H9 (cell line): ENCODE measurements around the gene KIF3B. TPM values are rescaled to one million over a fixed set of nuclear protein-coding genes. Genes with fewer than 3 reads are reported as not detected.

Experiments used
- DNase-seq: peaks from one replicate; pipeline ENCODE4 v3.0.0-alpha.2; 2017
- H2AFZ ChIP-seq: one replicate; pipeline ENCODE4 v1.6.1; 2013; ENCODE audit warnings: mild to moderate bottlenecking, low read length, control low read depth, moderate library complexity
- H2AK5ac ChIP-seq: 2 replicates; pipeline ENCODE4 v1.6.1; 2013; ENCODE audit warnings: low read length, control low read depth, mixed read lengths; ENCODE audit not compliant: insufficient read length
- H2BK120ac ChIP-seq: one replicate; pipeline ENCODE4 v1.6.1; 2013; ENCODE audit warnings: low read depth, mild to moderate bottlenecking, low read length, control low read depth, inconsistent platforms; ENCODE audit not compliant: poor library complexity, severe bottlenecking
- H2BK12ac ChIP-seq: 2 replicates; pipeline ENCODE4 v1.6.1; 2013; ENCODE audit warnings: low read length, control low read depth, mixed read lengths, low read depth; ENCODE audit not compliant: insufficient read length
- H2BK15ac ChIP-seq: 2 replicates; pipeline ENCODE4 v1.6.1; 2013; ENCODE audit warnings: low read depth, low read length, control low read depth
- H2BK20ac ChIP-seq: one replicate; pipeline ENCODE4 v1.6.1; 2013; ENCODE audit warnings: low read depth, mild to moderate bottlenecking, low read length, control low read depth, inconsistent platforms; ENCODE audit not compliant: poor library complexity, severe bottlenecking
- H2BK5ac ChIP-seq: 2 replicates; pipeline ENCODE4 v1.6.1; 2013; ENCODE audit warnings: low read length, control low read depth, mixed read lengths; ENCODE audit not compliant: insufficient read length
- H3K14ac ChIP-seq: 2 replicates; pipeline ENCODE4 v1.6.1; 2013; ENCODE audit warnings: low read length, control low read depth; ENCODE audit not compliant: insufficient read depth
- H3K18ac ChIP-seq: 2 replicates; pipeline ENCODE4 v1.6.1; 2013; ENCODE audit warnings: low read depth, mild to moderate bottlenecking, mixed read lengths, low read length, control low read depth; ENCODE audit not compliant: insufficient read length
- H3K23ac ChIP-seq: 2 replicates; pipeline ENCODE4 v1.6.1; 2013; ENCODE audit warnings: low read length, control low read depth, mixed read lengths, low read depth; ENCODE audit not compliant: insufficient read length
- H3K23me2 ChIP-seq: 2 replicates; pipeline ENCODE4 v1.6.1; 2013; ENCODE audit warnings: low read depth, mild to moderate bottlenecking, mixed read lengths, low read length, control low read depth; ENCODE audit not compliant: insufficient read length, poor library complexity, severe bottlenecking
- H3K27ac ChIP-seq: 2 replicates; pipeline ENCODE4 v1.5.1; 2013; ENCODE audit warnings: low read length, control low read depth, mixed read lengths, low read depth; ENCODE audit not compliant: insufficient read length
- H3K27me3 ChIP-seq: 2 replicates; pipeline ENCODE4 v1.6.1; 2013; ENCODE audit warnings: low read length, control low read depth, inconsistent platforms; ENCODE audit not compliant: insufficient read depth
- H3K4ac ChIP-seq: 2 replicates; pipeline ENCODE4 v1.6.1; 2013; ENCODE audit warnings: low read depth, mild to moderate bottlenecking, control low read depth, inconsistent platforms, low read length, moderate library complexity
- H3K4me1 ChIP-seq: 2 replicates; pipeline ENCODE4 v1.6.1; 2013; ENCODE audit warnings: low read length, control low read depth, inconsistent platforms; ENCODE audit not compliant: insufficient read depth
- H3K4me2 ChIP-seq: 2 replicates; pipeline ENCODE4 v1.6.1; 2013; ENCODE audit warnings: low read length, control low read depth, mixed read lengths; ENCODE audit not compliant: insufficient read length, insufficient read depth
- H3K56ac ChIP-seq: 2 replicates; pipeline ENCODE4 v1.6.1; 2013; ENCODE audit warnings: low read depth, mild to moderate bottlenecking, mixed read lengths, low read length, control low read depth; ENCODE audit not compliant: insufficient read length
- H3K79me1 ChIP-seq: 2 replicates; pipeline ENCODE4 v1.6.1; 2013; ENCODE audit warnings: low read depth, mild to moderate bottlenecking, moderate library complexity, low read length, control low read depth, inconsistent platforms; ENCODE audit not compliant: insufficient read depth, poor library complexity, severe bottlenecking
- H3K79me2 ChIP-seq: 2 replicates; pipeline ENCODE4 v1.6.1; 2013; ENCODE audit warnings: low read length, control low read depth, inconsistent platforms; ENCODE audit not compliant: insufficient read depth
- H3K9ac ChIP-seq: 2 replicates; pipeline ENCODE4 v1.6.1; 2013; ENCODE audit warnings: low read length, control low read depth, mixed read lengths; ENCODE audit not compliant: insufficient read length; ENCODE audit errors: extremely low read depth
- H3K9me3 ChIP-seq: one replicate; pipeline ENCODE4 v1.6.1; 2013; ENCODE audit warnings: low read depth, low read length, inconsistent platforms; ENCODE audit not compliant: control insufficient read depth
- H3T11ph ChIP-seq: one replicate; pipeline ENCODE4 v1.6.1; 2013; ENCODE audit warnings: mild to moderate bottlenecking, low read length, control low read depth, inconsistent platforms
- H4K20me1 ChIP-seq: one replicate; pipeline ENCODE4 v1.6.1; 2013; ENCODE audit not compliant: control insufficient read depth, insufficient read length, insufficient read depth
- H4K5ac ChIP-seq: 2 replicates; pipeline ENCODE4 v1.6.1; 2013; ENCODE audit warnings: low read depth, mild to moderate bottlenecking, mixed read lengths, low read length, control low read depth; ENCODE audit not compliant: insufficient read length
- H4K8ac ChIP-seq: replicated peaks from 2 replicates; pipeline ENCODE4 v1.6.1; 2013; ENCODE audit warnings: low read length, control low read depth, mixed read lengths, low read depth; ENCODE audit not compliant: insufficient read length
- H4K91ac ChIP-seq: 2 replicates; pipeline ENCODE4 v1.6.1; 2013; ENCODE audit warnings: low read depth, mild to moderate bottlenecking, moderate library complexity, mixed read lengths, low read length, control low read depth; ENCODE audit not compliant: insufficient read length
- H3K27ac Mint-ChIP-seq, 3 experiments: 2 replicates in 2 of 3; 3 replicates in 1 of 3; pipeline ENCODE4 v1.8.0; 2020 to 2021; ENCODE audit warnings: mixed read lengths in 3 of 3, mild to moderate bottlenecking in 1 of 3, moderate library complexity in 1 of 3
- H3K27me3 Mint-ChIP-seq: 2 replicates; pipeline ENCODE4 v1.8.0; 2021; ENCODE audit warnings: low read depth, mild to moderate bottlenecking, moderate library complexity, mixed read lengths
- H3K36me3 Mint-ChIP-seq, 3 experiments: 2 replicates in 2 of 3; 3 replicates in 1 of 3; pipeline ENCODE4 v1.8.0; 2020 to 2021; ENCODE audit warnings: low read depth in 3 of 3, mixed read lengths in 3 of 3; ENCODE audit not compliant: insufficient read depth in 1 of 3
- H3K4me1 Mint-ChIP-seq, 2 experiments: 2 replicates each; pipeline ENCODE4 v1.8.0; 2020; ENCODE audit warnings: mixed read lengths in 2 of 2
- H3K4me3 Mint-ChIP-seq, 2 experiments: 2 replicates in 1 of 2; 3 replicates in 1 of 2; pipeline ENCODE4 v1.8.0; 2020 to 2021; ENCODE audit warnings: mild to moderate bottlenecking in 2 of 2, mixed read lengths in 2 of 2, moderate library complexity in 1 of 2
- H3K9me3 Mint-ChIP-seq, 2 experiments: 2 replicates in 1 of 2; 3 replicates in 1 of 2; pipeline ENCODE4 v1.8.0; 2020; ENCODE audit warnings: mild to moderate bottlenecking in 2 of 2, mixed read lengths in 2 of 2, moderate library complexity in 1 of 2
- WGBS: extraction: QIAGEN DNeasy Blood & Tissue Kit; methylation state at CpG from one replicate; pipeline ENCODE4 v1.1.7; 2013; ENCODE audit warnings: missing lambda C conversion rate, low lambda C conversion rate, mixed read lengths; ENCODE audit not compliant: insufficient read length; ENCODE audit errors: extremely low coverage; 5-methylcytosine and 5-hydroxymethylcytosine counted together
- total RNA-seq: library from RNA; stranded (reverse); gene quantifications from 2 replicates; pipeline ENCODE4 v1.2.1, GENCODE V29; 2021
- TF ChIP-seq, protein P1 (sequence below): fragments of 200-600 bp; sonication (generic); conservative IDR thresholded peaks from 3 replicates; pipeline ENCODE4 v1.8.0; 2021; ENCODE audit warnings: antibody characterized with exemption, mild to moderate bottlenecking

Gene KIF3B
- total RNA-seq, 1 experiment from 2014 or later = 29.7 TPM

DNA sequence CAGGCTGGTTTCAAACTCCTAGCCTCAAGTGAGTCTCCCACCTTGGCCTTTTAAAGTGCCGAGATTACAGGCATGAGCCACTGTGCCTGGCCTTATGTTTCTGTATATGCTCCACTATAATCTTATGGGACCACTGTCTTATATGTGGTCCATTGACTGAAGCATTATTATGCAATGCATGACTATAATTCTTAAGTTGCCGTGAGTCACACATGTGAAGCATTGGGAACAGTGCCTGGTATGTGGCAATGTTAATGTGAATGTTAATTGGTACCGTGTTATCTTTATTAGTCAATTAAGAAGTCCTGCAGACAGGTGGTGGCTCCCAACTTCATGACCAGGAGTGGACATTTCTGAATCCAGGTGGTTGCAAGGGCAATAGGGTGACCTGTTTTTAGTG, 66.0 kb downstream of the KIF3B start:
- no peak overlapping the region for H2AK5ac ChIP-seq
- no peak overlapping the region for H4K91ac ChIP-seq
- no peak overlapping the region for H2AFZ ChIP-seq
- H3K27ac ChIP-seq = no peak overlapping the region
- H4K8ac ChIP-seq = no peak overlapping the region
- H3K18ac ChIP-seq = no peak overlapping the region
- no peak overlapping the region for H3K23ac ChIP-seq
- no peaks in the 10 kb centered on the region for H3K9me3 Mint-ChIP-seq
- H2BK120ac ChIP-seq = no peak overlapping the region
- no peak overlapping the region for H2BK12ac ChIP-seq
- no peaks in the 10 kb centered on the region for H3K23me2 ChIP-seq
- H2BK20ac ChIP-seq = no peak overlapping the region
- H3K4me1 ChIP-seq = peaks cover 3% of the 10 kb centered on the region
- no peak overlapping the region for H3T11ph ChIP-seq
- DNase-seq = no peak
- no peak overlapping the region for H3K27ac Mint-ChIP-seq
- no peak overlapping the region for H3K4me3 Mint-ChIP-seq
- no peaks in the 10 kb centered on the region for H3K36me3 Mint-ChIP-seq
- H3K27me3 ChIP-seq = no peaks in the 10 kb centered on the region
- H3K4me1 Mint-ChIP-seq = peaks cover 15% of the 10 kb centered on the region in 2 experiments
- H3K79me1 ChIP-seq = no peaks in the 10 kb centered on the region
- no CpG with 5 or more reads among the region's 3 CpGs for WGBS
- no peak overlapping the region for H2BK15ac ChIP-seq
- H3K9me3 ChIP-seq = no peaks in the 10 kb centered on the region
- no peaks in the 10 kb centered on the region for H4K20me1 ChIP-seq
- H3K27me3 Mint-ChIP-seq = peaks cover 14% of the 10 kb centered on the region
- no peak overlapping the region for H4K5ac ChIP-seq
- TF ChIP-seq, protein P1, sequence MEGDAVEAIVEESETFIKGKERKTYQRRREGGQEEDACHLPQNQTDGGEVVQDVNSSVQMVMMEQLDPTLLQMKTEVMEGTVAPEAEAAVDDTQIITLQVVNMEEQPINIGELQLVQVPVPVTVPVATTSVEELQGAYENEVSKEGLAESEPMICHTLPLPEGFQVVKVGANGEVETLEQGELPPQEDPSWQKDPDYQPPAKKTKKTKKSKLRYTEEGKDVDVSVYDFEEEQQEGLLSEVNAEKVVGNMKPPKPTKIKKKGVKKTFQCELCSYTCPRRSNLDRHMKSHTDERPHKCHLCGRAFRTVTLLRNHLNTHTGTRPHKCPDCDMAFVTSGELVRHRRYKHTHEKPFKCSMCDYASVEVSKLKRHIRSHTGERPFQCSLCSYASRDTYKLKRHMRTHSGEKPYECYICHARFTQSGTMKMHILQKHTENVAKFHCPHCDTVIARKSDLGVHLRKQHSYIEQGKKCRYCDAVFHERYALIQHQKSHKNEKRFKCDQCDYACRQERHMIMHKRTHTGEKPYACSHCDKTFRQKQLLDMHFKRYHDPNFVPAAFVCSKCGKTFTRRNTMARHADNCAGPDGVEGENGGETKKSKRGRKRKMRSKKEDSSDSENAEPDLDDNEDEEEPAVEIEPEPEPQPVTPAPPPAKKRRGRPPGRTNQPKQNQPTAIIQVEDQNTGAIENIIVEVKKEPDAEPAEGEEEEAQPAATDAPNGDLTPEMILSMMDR = no peak
- H3K9ac ChIP-seq = no peak overlapping the region
- H3K4me2 ChIP-seq = no peak overlapping the region
- no peak overlapping the region for H3K4ac ChIP-seq
- no peaks in the 10 kb centered on the region for H3K79me2 ChIP-seq
- no peak overlapping the region for H3K56ac ChIP-seq
- H2BK5ac ChIP-seq = no peak overlapping the region
- H3K14ac ChIP-seq = no peak overlapping the region
